ENCODE measurements around the gene ATP13A3. TPM values are rescaled to one million over a fixed set of nuclear protein-coding genes. Genes with fewer than 3 reads are reported as not detected.

ATP13A3 gene
- total RNA-seq, 1 donor from 2014 or later = 63.1 TPM

DNA sequence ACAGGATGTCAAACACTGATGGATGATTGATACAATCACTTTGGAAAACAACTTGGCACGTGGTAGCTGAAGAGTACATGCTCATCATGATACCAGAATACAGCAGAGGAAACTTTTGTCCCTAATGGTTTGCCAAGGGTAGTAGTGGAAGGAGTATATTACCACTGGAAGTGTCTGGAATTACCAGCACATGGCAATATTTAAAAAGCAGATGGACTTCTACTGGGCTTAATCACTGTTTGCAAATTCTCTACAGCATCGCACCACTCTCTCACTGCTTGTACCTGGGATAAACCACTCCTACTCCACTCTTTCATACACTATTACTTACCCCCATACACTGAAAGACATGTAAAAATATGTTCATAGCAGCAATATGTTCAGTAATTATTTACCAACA is 68.1 kb downstream of the ATP13A3 start:
- DNase-seq (ENCODE audit: extremely low spot score, unreplicated experiment) = no peak
- Mint-ChIP-seq H3K4me1 (ENCODE audit: unreplicated experiment) (peaks cover 14% of the 10 kb centered on the region), H3K9me3 (ENCODE audit: unreplicated experiment) (no peaks in the 10 kb centered on the region), H3K27ac (ENCODE audit: unreplicated experiment) (no peak overlapping the region), H3K4me3 (ENCODE audit: unreplicated experiment) (no peak overlapping the region), H3K36me3 (ENCODE audit: unreplicated experiment) (peaks cover 44% of the 10 kb centered on the region), H3K27me3 (ENCODE audit: unreplicated experiment) (no peaks in the 10 kb centered on the region)
- TF ChIP-seq, protein P1, sequence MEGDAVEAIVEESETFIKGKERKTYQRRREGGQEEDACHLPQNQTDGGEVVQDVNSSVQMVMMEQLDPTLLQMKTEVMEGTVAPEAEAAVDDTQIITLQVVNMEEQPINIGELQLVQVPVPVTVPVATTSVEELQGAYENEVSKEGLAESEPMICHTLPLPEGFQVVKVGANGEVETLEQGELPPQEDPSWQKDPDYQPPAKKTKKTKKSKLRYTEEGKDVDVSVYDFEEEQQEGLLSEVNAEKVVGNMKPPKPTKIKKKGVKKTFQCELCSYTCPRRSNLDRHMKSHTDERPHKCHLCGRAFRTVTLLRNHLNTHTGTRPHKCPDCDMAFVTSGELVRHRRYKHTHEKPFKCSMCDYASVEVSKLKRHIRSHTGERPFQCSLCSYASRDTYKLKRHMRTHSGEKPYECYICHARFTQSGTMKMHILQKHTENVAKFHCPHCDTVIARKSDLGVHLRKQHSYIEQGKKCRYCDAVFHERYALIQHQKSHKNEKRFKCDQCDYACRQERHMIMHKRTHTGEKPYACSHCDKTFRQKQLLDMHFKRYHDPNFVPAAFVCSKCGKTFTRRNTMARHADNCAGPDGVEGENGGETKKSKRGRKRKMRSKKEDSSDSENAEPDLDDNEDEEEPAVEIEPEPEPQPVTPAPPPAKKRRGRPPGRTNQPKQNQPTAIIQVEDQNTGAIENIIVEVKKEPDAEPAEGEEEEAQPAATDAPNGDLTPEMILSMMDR (IDR thresholded peaks at IDR 0.05) = no peak

DNA sequence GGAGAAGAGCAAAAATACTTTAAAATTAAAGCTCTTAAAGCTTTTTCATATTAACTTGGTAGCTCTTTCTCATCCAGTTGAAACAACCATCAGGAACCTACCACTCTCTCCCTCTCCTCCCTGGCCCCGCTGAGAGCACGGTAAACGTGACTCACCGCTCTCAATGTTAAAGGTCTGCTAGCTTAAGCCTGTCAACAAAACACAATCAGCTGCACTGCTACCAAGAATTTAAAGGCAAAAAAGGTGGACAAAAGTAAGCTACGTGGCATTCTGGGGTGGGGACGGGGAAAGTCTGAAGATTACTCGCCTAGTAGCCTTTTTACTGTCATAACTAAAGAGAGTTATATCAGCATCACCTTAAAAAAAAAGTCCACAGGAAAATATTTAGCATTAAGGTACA is 79.4 kb downstream of the ATP13A3 start:
- Mint-ChIP-seq H3K4me1 (ENCODE audit: unreplicated experiment) (peaks cover 3% of the 10 kb centered on the region), H3K27me3 (ENCODE audit: unreplicated experiment) (no peaks in the 10 kb centered on the region), H3K9me3 (ENCODE audit: unreplicated experiment) (no peaks in the 10 kb centered on the region), H3K36me3 (ENCODE audit: unreplicated experiment) (peaks cover 26% of the 10 kb centered on the region), H3K27ac (ENCODE audit: unreplicated experiment) (no peak overlapping the region), H3K4me3 (ENCODE audit: unreplicated experiment) (no peak overlapping the region)
- DNase-seq (ENCODE audit: extremely low spot score, unreplicated experiment) = no peak
- TF ChIP-seq, protein P1 (IDR thresholded peaks at IDR 0.05) = no peak

DNA sequence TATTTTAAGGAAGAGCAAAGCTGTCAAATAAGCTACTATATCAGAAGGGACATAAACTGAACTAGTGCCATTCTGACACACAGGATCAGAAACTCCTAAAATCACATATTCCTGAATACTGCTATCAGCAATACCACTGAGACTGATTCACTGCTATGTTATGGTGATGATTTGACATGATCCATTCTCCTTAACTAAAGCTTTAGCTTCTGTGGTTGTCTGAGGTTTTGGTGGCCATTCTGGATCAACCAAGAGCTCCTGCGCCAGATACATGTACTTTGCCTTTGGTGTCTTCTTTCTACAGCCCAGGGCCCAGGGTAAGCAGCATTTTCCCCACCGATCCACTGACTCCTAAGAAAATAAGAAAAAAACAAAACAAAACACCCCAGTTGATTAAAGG is 81.0 kb downstream of the ATP13A3 start:
- Mint-ChIP-seq H3K4me3 (ENCODE audit: unreplicated experiment) (no peak overlapping the region), H3K27ac (ENCODE audit: unreplicated experiment) (no peak overlapping the region), H3K27me3 (ENCODE audit: unreplicated experiment) (no peaks in the 10 kb centered on the region), H3K36me3 (ENCODE audit: unreplicated experiment) (peaks cover 21% of the 10 kb centered on the region), H3K4me1 (ENCODE audit: unreplicated experiment) (peaks cover 3% of the 10 kb centered on the region), H3K9me3 (ENCODE audit: unreplicated experiment) (no peaks in the 10 kb centered on the region)
- no peak for DNase-seq (ENCODE audit: extremely low spot score, unreplicated experiment)
- TF ChIP-seq, protein P1 (IDR thresholded peaks at IDR 0.05) = no peak

DNA sequence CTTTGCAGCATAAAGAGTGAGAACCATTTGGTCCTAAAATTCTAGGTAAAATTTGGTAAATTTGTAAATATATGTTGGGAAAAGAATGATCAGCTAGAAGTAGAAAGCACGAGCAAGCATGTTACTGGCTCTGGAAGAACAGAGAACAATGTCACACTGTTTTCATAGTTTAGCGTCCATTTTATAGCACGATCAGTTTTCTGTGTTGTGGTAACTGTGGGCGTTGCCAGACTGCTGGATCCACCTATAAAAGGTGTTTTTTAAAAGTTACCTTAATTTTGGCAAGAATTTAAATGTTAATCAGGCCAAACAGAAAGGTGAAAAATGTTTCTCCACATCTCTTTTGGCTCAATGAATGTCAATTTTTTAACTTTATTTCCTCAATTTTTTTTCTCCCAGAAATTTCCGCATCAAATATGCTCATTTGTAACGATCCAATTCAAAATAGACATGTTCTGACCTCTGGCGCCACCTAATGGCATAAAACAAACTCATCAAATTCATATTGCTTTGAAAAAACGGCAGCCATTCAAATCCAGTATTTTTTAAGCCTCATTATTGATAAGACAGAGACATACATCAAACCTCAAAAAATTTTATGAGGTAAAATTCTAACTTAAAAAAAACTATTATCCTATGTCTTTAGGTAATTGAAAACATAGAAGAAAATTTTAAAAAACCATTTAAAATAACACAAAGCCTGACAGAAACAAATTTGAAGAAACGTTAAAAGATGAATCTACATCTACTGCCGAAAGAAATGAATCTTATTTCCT is 82.2 kb downstream of the ATP13A3 start:
- TF ChIP-seq, protein P1 (IDR thresholded peaks at IDR 0.05) = peak; percentile 81
- Mint-ChIP-seq H3K4me1 (ENCODE audit: unreplicated experiment) (peaks cover 3% of the 10 kb centered on the region), H3K4me3 (ENCODE audit: unreplicated experiment) (no peak overlapping the region), H3K27ac (ENCODE audit: unreplicated experiment) (no peak overlapping the region), H3K36me3 (ENCODE audit: unreplicated experiment) (peaks cover 19% of the 10 kb centered on the region), H3K9me3 (ENCODE audit: unreplicated experiment) (no peaks in the 10 kb centered on the region), H3K27me3 (ENCODE audit: unreplicated experiment) (no peaks in the 10 kb centered on the region)
- no peak for DNase-seq (ENCODE audit: extremely low spot score, unreplicated experiment)

DNA sequence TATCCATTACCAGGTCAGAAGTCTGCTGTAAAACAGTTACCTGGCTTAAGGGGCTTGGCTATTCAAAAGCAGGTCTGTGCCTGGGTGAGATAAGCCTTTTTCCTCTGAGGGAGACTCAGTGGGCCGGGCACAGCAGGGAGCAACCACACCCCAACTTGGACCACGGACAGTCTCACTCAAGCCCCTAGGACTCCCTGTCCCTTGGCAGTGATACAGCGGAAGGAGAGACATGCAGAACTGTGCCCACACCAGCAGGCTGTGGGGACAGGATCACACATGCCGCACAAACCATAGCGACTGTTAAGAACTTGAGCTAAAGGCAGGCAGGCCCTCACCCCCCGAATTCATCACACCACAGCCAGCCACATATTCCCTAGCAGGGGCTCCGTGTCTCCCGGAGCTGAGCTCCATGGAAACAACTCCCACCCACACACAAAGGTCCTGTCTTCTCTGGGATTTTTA is 84.9 kb downstream of the ATP13A3 start:
- TF ChIP-seq, protein P1 (IDR thresholded peaks at IDR 0.05) = no peak
- H3K27ac Mint-ChIP-seq (ENCODE audit: unreplicated experiment) = no peak overlapping the region

More for the DNA sequence above, 84.9 kb downstream of the ATP13A3 start:
- Mint-ChIP-seq H3K4me3 (ENCODE audit: unreplicated experiment) (no peak overlapping the region), H3K36me3 (ENCODE audit: unreplicated experiment) (peaks cover 5% of the 10 kb centered on the region), H3K27me3 (ENCODE audit: unreplicated experiment) (no peaks in the 10 kb centered on the region), H3K9me3 (ENCODE audit: unreplicated experiment) (no peaks in the 10 kb centered on the region), H3K4me1 (ENCODE audit: unreplicated experiment) (no peaks in the 10 kb centered on the region)
- DNase-seq (ENCODE audit: extremely low spot score, unreplicated experiment) = no peak

All from osteocyte (in vitro differentiated cells).